K562 (cell line): Measurements from ENCODE around the gene WIPF3. TPM values are rescaled to one million over a fixed set of nuclear protein-coding genes. Genes with fewer than 3 reads are reported as not detected.

Experiments
- ATAC-seq: fragments of 200-7000 bp; cut with Tn5 transposase; 3 replicates; pipeline ENCODE4 v1.9.1; 2020; ENCODE audit warnings: moderate library complexity
- BruUV-seq: library from RNA; stranded (reverse); fragments of 400-500 nt; replicated peaks from 2 replicates; lab custom pipeline; 2021; lab: Mats Ljungman, UMichigan
- CTCF ChIA-PET: fragments of 300-600 bp; formaldehyde crosslinking; extraction: SDS; loops from one replicate; lab custom pipeline; 2021; ENCODE audit warnings: low intra/inter-chr PET ratio; lab: Yijun Ruan, JAX
- POLR2A ChIA-PET: fragments of 300-600, 350-650 bp; sonication (Branson Sonifier 250); formaldehyde crosslinking; extraction: SDS; loops from one replicate; lab custom pipeline; 2021; ENCODE audit warnings: antibody characterized with exemption, inconsistent platforms; lab: Yijun Ruan, JAX
- DNase-seq, 4 experiments: peaks; one replicate each; pipeline versions ENCODE4 v3.0.0 to v3.0.0-alpha.2; 2011 to 2018; ENCODE audit warnings: low spot score in 3 of 4, mixed read lengths in 3 of 4; ENCODE audit errors: extremely low read depth in 1 of 4
- FAIRE-seq: peaks from 2 replicates; lab custom pipeline; 2011; peaks lifted over from hg19 to GRCh38; lab: Jason Lieb, UNC
- H2AFZ ChIP-seq: 2 replicates; pipeline ENCODE4 v1.6.0; 2011; ENCODE audit warnings: low read depth, low read length, control low read depth, inconsistent platforms
- H3K27ac ChIP-seq: fragments of 200-600 bp; 3 replicates; pipeline ENCODE4 v1.8.0; 2011; ENCODE audit warnings: low read depth, mild to moderate bottlenecking, control low read depth, inconsistent platforms, low read length, moderate library complexity, mixed read lengths; ENCODE audit errors: extremely low read depth
- H3K27me3 ChIP-seq, 2 experiments: fragments of 300-600 bp in 1 of 2; 2 replicates in 1 of 2; 3 replicates in 1 of 2; pipeline versions ENCODE4 v1.6.0 to v1.8.0; 2011; ENCODE audit warnings: inconsistent platforms in 2 of 2, low read length in 2 of 2, mild to moderate bottlenecking in 1 of 2, mixed read lengths in 1 of 2, moderate library complexity in 1 of 2; ENCODE audit not compliant: control insufficient read depth in 2 of 2, insufficient read depth in 2 of 2
- H3K36me3 ChIP-seq: fragments of 300-600 bp; 3 replicates; pipeline ENCODE4 v1.8.0; 2011; ENCODE audit warnings: mild to moderate bottlenecking, low read length, inconsistent platforms; ENCODE audit not compliant: control insufficient read depth, insufficient read depth
- H3K4me1 ChIP-seq, 2 experiments: fragments of 200-600 bp in 1 of 2; replicated peaks in 1 of 2; 2 replicates in 1 of 2; 3 replicates in 1 of 2; pipeline versions ENCODE4 v1.5.1 to v1.8.0; 2011; ENCODE audit warnings: inconsistent platforms in 2 of 2, low read length in 2 of 2, mild to moderate bottlenecking in 1 of 2, mixed read lengths in 1 of 2, moderate library complexity in 1 of 2; ENCODE audit not compliant: control insufficient read depth in 2 of 2, insufficient read depth in 2 of 2
- H3K4me2 ChIP-seq: 2 replicates; pipeline ENCODE4 v1.6.1; 2011; ENCODE audit warnings: low read length, control low read depth, inconsistent platforms, mixed read lengths; ENCODE audit not compliant: insufficient read depth
- H3K4me3 ChIP-seq: fragments of 200-600 bp; sonication (generic), shearing (Covaris generic); 2 replicates; pipeline ENCODE4 v1.5.1; 2016; ENCODE audit warnings: control low read depth, inconsistent platforms
- H3K79me2 ChIP-seq: fragments of 200-600 bp; 3 replicates; pipeline ENCODE4 v1.8.0; 2011; ENCODE audit warnings: low read length, inconsistent platforms; ENCODE audit not compliant: control insufficient read depth, insufficient read depth
- H3K9ac ChIP-seq, 2 experiments: 2 replicates each; pipeline versions ENCODE4 v1.6.0 to v1.6.1; 2011; ENCODE audit warnings: low read depth in 2 of 2, low read length in 2 of 2, control low read depth in 1 of 2, inconsistent platforms in 1 of 2, mild to moderate bottlenecking in 1 of 2, mixed read lengths in 1 of 2; ENCODE audit not compliant: insufficient read depth in 1 of 2
- H3K9me1 ChIP-seq: one replicate; pipeline ENCODE4 v1.6.0; 2011; ENCODE audit warnings: inconsistent platforms, mild to moderate bottlenecking, low read length, moderate library complexity; ENCODE audit not compliant: control insufficient read depth, insufficient read depth
- H3K9me3 ChIP-seq: replicated peaks from 2 replicates; pipeline ENCODE4 v1.5.1; 2011; ENCODE audit warnings: low read depth, low read length, inconsistent platforms; ENCODE audit not compliant: control insufficient read depth, insufficient read depth
- H4K20me1 ChIP-seq: replicated peaks from 2 replicates; pipeline ENCODE4 v1.6.1; 2011; ENCODE audit warnings: low read length, inconsistent platforms, mixed read lengths; ENCODE audit not compliant: control insufficient read depth, insufficient read depth
- DACH1 ChIP-seq: fragments of 450-650 bp; IDR thresholded peaks from 2 replicates; pipeline ENCODE4 v1.6.1; 2018; ENCODE audit not compliant: partially characterized antibody
- DIDO1 ChIP-seq: fragments of 450-650 bp; IDR thresholded peaks from 2 replicates; pipeline ENCODE4 v1.6.1; 2016; ENCODE audit warnings: low read depth, missing biosample characterization, missing genetic modification characterization
- FOXJ2 ChIP-seq: fragments of 200-800 bp; sonication (Bioruptor generic); IDR thresholded peaks from 2 replicates; pipeline ENCODE4 v1.6.1; 2016; ENCODE audit warnings: missing genetic modification characterization, missing compliant biosample characterization
- GABPB2 ChIP-seq: fragments of 250-450 bp; sonication (Bioruptor Pico); conservative IDR thresholded peaks from 2 replicates; pipeline ENCODE4 v1.5.1; 2021; ENCODE audit warnings: mild to moderate bottlenecking
- HDAC6 ChIP-seq: IDR thresholded peaks from 2 replicates; pipeline ENCODE4 v1.6.1; 2012; ENCODE audit warnings: low read depth, mild to moderate bottlenecking, control low read depth, inconsistent platforms, low read length, moderate library complexity
- KDM1A ChIP-seq, 2 experiments: fragments of 450-650 bp; IDR thresholded peaks; 2 replicates each; pipeline ENCODE4 v1.6.1; 2016; ENCODE audit warnings: mild to moderate bottlenecking in 2 of 2
- MTF1 ChIP-seq: fragments of 250-450 bp; sonication (Bioruptor Pico); IDR thresholded peaks from 2 replicates; pipeline ENCODE4 v1.9.0; 2021; ENCODE audit warnings: moderate library complexity, mild to moderate bottlenecking, inconsistent platforms, borderline replicate concordance
- MXI1 ChIP-seq: IDR thresholded peaks from 2 replicates; pipeline ENCODE4 v1.6.1; 2011; ENCODE audit warnings: low read depth, mild to moderate bottlenecking, improper control_type of control experiment, low read length
- TAF1 ChIP-seq: IDR thresholded peaks from 2 replicates; pipeline ENCODE4 v1.6.1; 2011; ENCODE audit warnings: mild to moderate bottlenecking, low read length, moderate library complexity; ENCODE audit not compliant: insufficient read depth, control insufficient read depth, severe bottlenecking; ENCODE audit errors: extremely low read depth
- TRIM24 ChIP-seq, 2 experiments: fragments of 450-650 bp; IDR thresholded peaks; 2 replicates each; pipeline ENCODE4 v1.6.1; 2016
- ZBTB34 ChIP-seq: fragments of 250-450 bp; sonication (Bioruptor Pico); IDR thresholded peaks from 2 replicates; pipeline ENCODE4 v1.8.0; 2021; ENCODE audit warnings: mild to moderate bottlenecking, moderate library complexity
- ZFP36 ChIP-seq: fragments of 150-350 bp; IDR thresholded peaks from 2 replicates; pipeline ENCODE4 v1.6.1; 2018; ENCODE audit warnings: low read length, low read depth; ENCODE audit not compliant: partially characterized antibody
- ZNF12 ChIP-seq: sonication (generic); formaldehyde crosslinking; IDR thresholded peaks from 2 replicates; pipeline ENCODE4 v1.4.0; 2020; ENCODE audit warnings: mild to moderate bottlenecking, missing genetic modification reagents
- WGBS: fragments of 100-300 bp; shearing (Covaris generic); methylation state at CpG from one replicate; pipeline ENCODE4 v1.1.6; 2016; ENCODE audit warnings: low coverage, mixed read lengths; ENCODE audit not compliant: insufficient coverage; ENCODE audit errors: missing lambda C conversion rate; 5-methylcytosine and 5-hydroxymethylcytosine counted together
- in situ Hi-C: fragments of 300-500 bp; cut with MboI; formaldehyde crosslinking; loops from 4 replicates; pipeline ENCODE4 v1.15.0; 2018; ENCODE audit warnings: inconsistent platforms, mixed read lengths
- intact Hi-C: fragments of 100-400 bp; cut with micrococcal nuclease; formaldehyde crosslinking; loops from 2 replicates; pipeline ENCODE4 v1.14.2; 2022
- polyA plus RNA-seq, 8 experiments: library from polyadenylated mRNA; depleted of rRNA in 4 of 8; stranded (reverse) in 5 of 8; unstranded in 3 of 8; fragments of >200 nt; fragmentation: Nextera tagmentation in 2 of 8; fragmentation: Illumina TruSeq in 1 of 8; extraction: Ambion mirVana in 2 of 8; extraction: Trizol in 1 of 8; gene quantifications; 2 replicates each; pipeline versions ENCODE4 v1.2.1 to v1.2.3, GENCODE V29; 2011 to 2014; ENCODE audit warnings: inconsistent platforms in 1 of 8, missing spikeins in 1 of 8
- total RNA-seq, 7 experiments: library from RNA; depleted of rRNA in 6 of 7; stranded (reverse); fragments of >200 nt in 6 of 7; fragmentation: Illumina TruSeq in 2 of 7; extraction: Trizol in 2 of 7; gene quantifications; 2 replicates each; pipeline versions ENCODE4 v1.2.1 to v1.2.3, GENCODE V29; 2011 to 2021; ENCODE audit warnings: low replicate concordance in 1 of 7

The WIPF3 gene
- total and polyA plus RNA-seq, 9 of the 15 experiments (the other 6 are each of a cell fraction or from before 2014, with no cell fraction given) = 0.18 to 3.2 (median 1.7) TPM

DNA sequence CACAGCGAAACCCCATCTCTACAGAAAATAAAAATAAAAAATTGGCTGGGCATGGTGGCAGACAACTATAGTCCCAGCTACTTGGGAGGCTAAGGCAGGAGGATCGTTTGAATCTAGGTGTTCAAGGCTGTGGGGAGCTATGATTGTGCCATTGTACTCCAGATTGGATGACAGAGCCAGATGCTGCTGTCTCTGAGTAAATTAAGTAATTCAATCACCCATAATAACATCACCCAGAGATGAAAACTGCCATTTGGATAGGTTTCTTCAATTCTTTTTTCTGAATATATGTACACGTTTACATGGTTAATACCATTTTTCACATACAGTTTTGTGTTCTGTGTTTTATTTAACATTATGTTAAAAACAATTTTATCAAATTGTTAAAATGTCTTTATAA, 79.3 kb downstream of the WIPF3 start:
- H3K79me2 ChIP-seq = no peaks in the 10 kb centered on the region
- no peaks in the 10 kb centered on the region for H3K9me1 ChIP-seq
- ATAC-seq = no peak
- TF ChIP-seq DIDO1 (tag) (no peak), TAF1 (no peak), FOXJ2 (tag) (no peak)
- TF ChIP-seq, all 486 proteins: peak for 0
- no peak for DNase-seq
- H3K4me3 ChIP-seq = no peak overlapping the region
- no peak overlapping the region for H3K9ac ChIP-seq
- H3K4me2 ChIP-seq = no peak overlapping the region
- no peaks in the 10 kb centered on the region for H3K36me3 ChIP-seq
- no peak overlapping the region for H3K27ac ChIP-seq
- no peaks in the 10 kb centered on the region for H3K9me3 ChIP-seq
- ChIA-PET CTCF (no interaction called here), POLR2A (interaction anchor here (0.8 kb wide), 1 partner anchor 262 kb away, joined by 3 read pairs; no protein-coding TSS in a partner anchor)
- no peaks in the 10 kb centered on the region for H4K20me1 ChIP-seq
- no TSS peak for BruUV-seq
- in situ Hi-C loops = no loop called here
- intact Hi-C loops = no loop called here
- 18% methylated on average over 3 of the region's 3 CpGs for WGBS
- H3K27me3 ChIP-seq = no peaks in the 10 kb centered on the region
- FAIRE-seq = no peak
- H2AFZ ChIP-seq = no peak overlapping the region
- H3K4me1 ChIP-seq = peaks cover 0 to 2% of the 10 kb centered on the region in 2 experiments; a peak in 1 of 5 replicates

GRCh38 chr7:29886827-29887226, 80.5 kb downstream of the WIPF3 start:
- Histone ChIP-seq H3K9ac (no peak overlapping the region), H3K27me3 (no peaks in the 10 kb centered on the region), H3K27ac (no peak overlapping the region), H3K36me3 (no peaks in the 10 kb centered on the region), H2AFZ (no peak overlapping the region), H3K9me3 (no peaks in the 10 kb centered on the region; the same call in 1 of the 2 replicates), H3K4me2 (no peak overlapping the region), H3K9me1 (no peaks in the 10 kb centered on the region), H3K79me2 (no peaks in the 10 kb centered on the region), H3K4me1 (peaks cover 0 to 9% of the 10 kb centered on the region in 2 experiments; a peak in 3 of 5 replicates), H3K4me3 (no peak overlapping the region), H4K20me1 (no peaks in the 10 kb centered on the region)
- TF ChIP-seq ZBTB34 (CRISPR knock-in tag) (no peak), KDM1A (IDR thresholded peaks at IDR 0.05) (no peak), ZNF12 (CRISPR knock-in tag) (no peak), TRIM24 (IDR thresholded peaks at IDR 0.05) (no peak), HDAC6 (no peak), GABPB2 (CRISPR knock-in tag) (no peak), ZFP36 (no peak), DACH1 (no peak), MXI1 (no peak), MTF1 (CRISPR knock-in tag) (no peak)
- WGBS = 36% methylated on average over 2 of the region's 2 CpGs
- ATAC-seq (no peak), FAIRE-seq (no peak), DNase-seq (no peak)
- POLR2A ChIA-PET = no interaction called here
- CTCF ChIA-PET = interaction anchor here (0.6 kb wide), 1 partner anchor 145 kb away, joined by 3 read pairs; no protein-coding TSS in a partner anchor
- intact Hi-C loops (no loop called here), in situ Hi-C loops (no loop called here)
- BruUV-seq = no TSS peak
